Measurements from ENCODE around the gene DCAF8L2. TPM values are rescaled to one million over a fixed set of nuclear protein-coding genes. Genes with fewer than 3 reads are reported as not detected.

DCAF8L2 gene
- total and polyA plus RNA-seq, 2 donors (not counting 3 experiments of a cell fraction or from before 2014, with no cell fraction given), result 0.15 to 0.36 TPM

- H3K4me2 ChIP-seq (ENCODE audit: insufficient read depth, low read length), result no peak overlapping the region
- dilution Hi-C loops (cut with MboI; ENCODE audit: extremely low pct_ligation_motif_present, low sequenced_read_pairs) (no loop called here), intact Hi-C loops (cut with micrococcal nuclease) (no loop called here)
- no peak overlapping the region for H2AFZ ChIP-seq (ENCODE audit: low read depth, low read length)
- no peak for FAIRE-seq
- H4K20me1 ChIP-seq (replicated peaks; ENCODE audit: control insufficient read depth, extremely low read depth, insufficient read depth, low read length), result no peaks in the 10 kb centered on the region
- ChIA-PET POLR2A (no interaction called here), CTCF (no interaction called here)
- no peaks in the 10 kb centered on the region for H3K9me1 ChIP-seq (replicated peaks; ENCODE audit: control insufficient read depth, extremely low read depth, insufficient read depth, low read length)
- H3K36me3 ChIP-seq (ENCODE audit: control insufficient read depth in 2 of 2, extremely low read depth in 1 of 2, insufficient read depth in 2 of 2, low read length in 2 of 2), result no peaks in the 10 kb centered on the region
- DNase-seq (ENCODE audit: low read depth, low spot score), result peak; percentile 11
- no peaks in the 10 kb centered on the region for H3K79me2 ChIP-seq (ENCODE audit: control insufficient read depth, insufficient read depth, low read length)
- H3K4me3 ChIP-seq (replicated peaks in 1 of 3; ENCODE audit: insufficient read depth in 1 of 3, low read depth in 1 of 3, low read length in 3 of 3), result no peak overlapping the region
- H3K27me3 ChIP-seq (ENCODE audit: control insufficient read depth in 2 of 2, insufficient read depth in 2 of 2, low read length in 2 of 2), result no peaks in the 10 kb centered on the region
- TF ChIP-seq CTCF (IDR thresholded peaks at IDR 0.05; ENCODE audit: extremely low read depth in 1 of 2, insufficient read depth in 1 of 2, low read depth in 1 of 2, low read length in 2 of 2) (no peak), JUN (IDR thresholded peaks at IDR 0.05; ENCODE audit: borderline replicate concordance, insufficient read depth, insufficient read length, low read depth) (peak; percentile 53), EZH2 (IDR thresholded peaks at IDR 0.05; ENCODE audit: borderline replicate concordance, low read depth, low read length, severe bottlenecking) (no peak)
- peaks cover 5% of the 10 kb centered on the region for H3K4me1 ChIP-seq (ENCODE audit: control insufficient read depth, extremely low read depth, insufficient read depth, low read length)
- peak overlapping the region; percentile 59 for H3K27ac ChIP-seq (ENCODE audit: insufficient read depth, low read depth, low read length)
- no peak overlapping the region for H3K9ac ChIP-seq (replicated peaks; ENCODE audit: extremely low read depth, insufficient read depth, low read length)
- BruUV-seq (replicated peaks), result no TSS peak
- no peaks in the 10 kb centered on the region for H3K9me3 ChIP-seq (replicated peaks; ENCODE audit: control insufficient read depth, insufficient read depth, low read length)
These were observed 14.6 kb upstream of the DCAF8L2 start for GRCh38 chrX:27575565-27575964.

- H4K20me1 ChIP-seq (replicated peaks; ENCODE audit: control insufficient read depth, extremely low read depth, insufficient read depth, low read length), result no peaks in the 10 kb centered on the region
- no peak overlapping the region for H3K9ac ChIP-seq (replicated peaks; ENCODE audit: extremely low read depth, insufficient read depth, low read length)
- H3K27ac ChIP-seq (ENCODE audit: insufficient read depth, low read depth, low read length), result no peak overlapping the region
- no peak for FAIRE-seq
- no peak for DNase-seq (ENCODE audit: low read depth, low spot score)
- ChIA-PET POLR2A (no interaction called here), CTCF (no interaction called here)
- TF ChIP-seq CTCF (IDR thresholded peaks at IDR 0.05; ENCODE audit: extremely low read depth in 1 of 2, insufficient read depth in 1 of 2, low read depth in 1 of 2, low read length in 2 of 2) (no peak), EZH2 (IDR thresholded peaks at IDR 0.05; ENCODE audit: borderline replicate concordance, low read depth, low read length, severe bottlenecking) (no peak), JUN (IDR thresholded peaks at IDR 0.05; ENCODE audit: borderline replicate concordance, insufficient read depth, insufficient read length, low read depth) (no peak), FOS (IDR thresholded peaks at IDR 0.05; ENCODE audit: borderline replicate concordance, insufficient read depth, low read length) (no peak), MAX (IDR thresholded peaks at IDR 0.05; ENCODE audit: insufficient read depth, insufficient read length) (no peak), POLR2AphosphoS5 (IDR thresholded peaks at IDR 0.05; ENCODE audit: insufficient read depth, low read depth, low read length) (no peak), MYC (IDR thresholded peaks at IDR 0.05; ENCODE audit: low read depth, low read length) (no peak), GATA2 (IDR thresholded peaks at IDR 0.05; ENCODE audit: insufficient read depth, insufficient read length, low read depth, low read length) (no peak), POLR2A (IDR thresholded peaks at IDR 0.05; ENCODE audit: low read depth, low read length) (no peak)
- no peak overlapping the region for H3K4me3 ChIP-seq (replicated peaks in 1 of 3; ENCODE audit: insufficient read depth in 1 of 3, low read depth in 1 of 3, low read length in 3 of 3)
- no TSS peak for BruUV-seq (replicated peaks)
- no peaks in the 10 kb centered on the region for H3K4me1 ChIP-seq (ENCODE audit: control insufficient read depth, extremely low read depth, insufficient read depth, low read length)
- no peaks in the 10 kb centered on the region for H3K36me3 ChIP-seq (ENCODE audit: control insufficient read depth in 2 of 2, extremely low read depth in 1 of 2, insufficient read depth in 2 of 2, low read length in 2 of 2)
- no peaks in the 10 kb centered on the region for H3K27me3 ChIP-seq (ENCODE audit: control insufficient read depth in 2 of 2, insufficient read depth in 2 of 2, low read length in 2 of 2)
- intact Hi-C loops (cut with micrococcal nuclease), result no loop called here
- no peaks in the 10 kb centered on the region for H3K9me1 ChIP-seq (replicated peaks; ENCODE audit: control insufficient read depth, extremely low read depth, insufficient read depth, low read length)
- dilution Hi-C loops (cut with MboI; ENCODE audit: extremely low pct_ligation_motif_present, low sequenced_read_pairs), result no loop called here
- H3K79me2 ChIP-seq (ENCODE audit: control insufficient read depth, insufficient read depth, low read length), result no peaks in the 10 kb centered on the region
- no peak overlapping the region for H3K4me2 ChIP-seq (ENCODE audit: insufficient read depth, low read length)
- H3K9me3 ChIP-seq (replicated peaks; ENCODE audit: control insufficient read depth, insufficient read depth, low read length), result no peaks in the 10 kb centered on the region
- H2AFZ ChIP-seq (ENCODE audit: low read depth, low read length), result no peak overlapping the region
These were observed 6.2 kb upstream of the DCAF8L2 start for GRCh38 chrX:27583976-27584375.
